CD4-positive, alpha-beta T cell treated with Interferon alpha-2 for 1 hour (primary cell): ENCODE results near the gene TSPY2.
"Not testable (repeated sequence)": the region's sequence is repeated elsewhere in the genome, so short reads cannot be mapped to it uniquely, and the experiment has no call there.

Experiments
- DNase-seq, 2 donors: peaks; one replicate each; pipeline ENCODE4 v3.0.0-alpha.2; 2020 to 2022

TSPY2 gene, protein sequence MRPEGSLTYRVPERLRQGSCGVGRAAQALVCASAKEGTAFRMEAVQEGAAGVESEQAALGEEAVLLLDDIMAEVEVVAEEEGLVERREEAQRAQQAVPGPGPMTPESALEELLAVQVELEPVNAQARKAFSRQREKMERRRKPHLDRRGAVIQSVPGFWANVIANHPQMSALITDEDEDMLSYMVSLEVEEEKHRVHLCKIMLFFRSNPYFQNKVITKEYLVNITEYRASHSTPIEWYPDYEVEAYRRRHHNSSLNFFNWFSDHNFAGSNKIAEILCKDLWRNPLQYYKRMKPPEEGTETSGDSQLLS

DNA sequence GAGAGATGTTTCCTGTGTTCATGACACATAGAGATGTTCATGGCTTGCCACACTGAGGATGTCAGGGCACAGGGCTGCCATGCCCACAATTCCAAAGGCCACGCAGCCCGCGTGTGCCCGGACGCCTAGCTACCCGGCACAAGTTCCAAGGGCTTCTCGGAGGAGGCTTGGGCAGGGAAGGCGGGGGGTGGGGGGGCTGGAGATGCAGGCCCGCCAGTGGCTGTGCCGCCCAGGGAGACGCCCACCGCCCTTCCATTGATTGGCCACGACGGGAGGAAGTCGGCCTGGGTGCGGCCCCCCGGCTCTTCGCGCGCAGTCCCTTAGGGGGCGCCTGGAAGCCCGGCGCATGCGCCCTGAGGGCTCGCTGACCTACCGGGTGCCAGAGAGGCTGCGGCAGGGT, at the start of gene TSPY2:
Gene TSPY2, plus strand, starts transcription at position 301 of the 400 bp plus-strand sequence. Its CDS starts 46 bp downstream, at position 347.
- not testable (repeated sequence) for DNase-seq

DNA sequence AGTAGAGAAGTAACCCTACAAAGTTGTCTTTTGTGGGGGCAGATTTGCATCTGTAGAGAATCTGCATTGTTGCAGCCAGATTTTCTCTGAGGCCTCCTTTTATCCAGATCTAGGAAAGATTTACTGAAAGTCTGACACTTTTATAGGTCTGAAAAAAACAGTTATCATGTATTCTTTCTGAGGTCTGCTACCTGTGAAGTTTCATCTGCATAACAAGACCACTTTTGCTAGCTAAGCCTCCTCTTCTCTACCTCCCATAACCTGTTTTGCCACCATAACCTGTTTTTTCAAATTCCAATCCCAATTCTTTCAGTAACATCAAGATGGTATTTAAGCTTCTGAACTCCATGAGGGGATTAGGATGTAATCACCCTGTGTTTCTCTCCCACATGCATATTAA, 36.5 kb upstream of the TSPY2 start:
- not testable (repeated sequence) for DNase-seq

DNA sequence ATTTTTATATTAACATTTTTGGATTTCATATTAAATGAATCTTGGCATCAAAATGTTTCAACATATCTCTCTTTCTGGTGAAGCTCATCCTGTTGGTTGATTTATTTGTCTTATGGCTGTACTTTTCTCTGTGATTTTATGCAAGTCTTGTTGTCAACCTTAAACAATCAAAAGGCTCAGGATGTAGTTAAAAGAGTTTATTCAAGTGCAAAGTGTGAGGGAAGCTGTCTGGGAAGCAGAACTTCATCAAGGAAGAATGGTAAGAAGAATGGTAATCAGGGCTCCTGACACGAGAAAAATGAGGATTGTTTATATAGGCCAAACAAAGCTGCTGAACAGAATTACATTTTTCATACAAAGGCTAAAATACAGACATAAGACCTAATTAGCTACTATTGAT, 29.0 kb upstream of the TSPY2 start:
- DNase-seq: not testable (repeated sequence)

DNA sequence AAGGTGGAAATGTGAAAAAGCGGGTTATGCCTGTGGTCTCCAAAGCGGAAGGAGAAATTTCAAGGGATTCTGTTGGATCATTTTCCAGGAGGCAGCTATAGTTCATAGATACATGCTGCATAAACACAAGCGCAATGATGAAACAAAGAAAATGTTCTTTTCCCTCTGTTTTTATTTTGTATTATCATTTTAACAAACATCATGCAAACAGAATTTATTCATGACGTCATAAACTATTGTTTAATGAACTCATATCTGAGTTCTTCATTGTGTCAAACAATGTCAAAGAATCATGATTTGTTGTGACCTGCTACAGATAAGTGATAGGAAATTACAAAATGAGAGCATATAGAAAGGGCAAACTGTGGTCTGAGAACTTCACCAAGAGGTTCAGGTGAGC, 23.8 kb downstream of the TSPY2 start:
- DNase-seq: not testable (repeated sequence)
